Natural killer cell (primary cell): ENCODE results near the gene ARHGEF11. TPM values are rescaled to one million over a fixed set of nuclear protein-coding genes. Genes with fewer than 3 reads are reported as not detected.

Experiments
- ATAC-seq, 3 donors: fragments of 150-1000 bp in 2 of 3; fragments of 200-7000 bp in 1 of 3; cut with Tn5 transposase; 1 replicate in 1 of 3; 2 replicates in 2 of 3; pipeline ENCODE4 v1.10.0; 2021; ENCODE audit warnings: mild to moderate bottlenecking in 2 of 3, moderate library complexity in 2 of 3
- DNase-seq, 2 donors: peaks; one replicate each; pipeline versions ENCODE4 v3.0.0 to v3.0.0-alpha.2; 2013 to 2021; ENCODE audit warnings: mixed read lengths in 1 of 2
- H3K27ac ChIP-seq: one replicate; pipeline ENCODE4 v1.5.1; 2013; ENCODE audit warnings: mild to moderate bottlenecking, low read length
- H3K27me3 ChIP-seq: one replicate; pipeline ENCODE4 v1.6.1; 2013; ENCODE audit warnings: low read length; ENCODE audit not compliant: control insufficient read depth, insufficient read depth
- H3K36me3 ChIP-seq: one replicate; pipeline ENCODE4 v1.6.1; 2013; ENCODE audit warnings: low read length; ENCODE audit not compliant: control insufficient read depth, insufficient read depth
- H3K4me1 ChIP-seq: one replicate; pipeline ENCODE4 v1.6.1; 2013; ENCODE audit warnings: low read length; ENCODE audit not compliant: control insufficient read depth, insufficient read depth
- H3K4me3 ChIP-seq: one replicate; pipeline ENCODE4 v1.5.1; 2013; ENCODE audit warnings: low read length
- H3K9me3 ChIP-seq: one replicate; pipeline ENCODE4 v1.6.1; 2013; ENCODE audit warnings: low read length; ENCODE audit not compliant: control insufficient read depth, insufficient read depth
- H3K27ac Mint-ChIP-seq, 2 donors: one replicate each; pipeline ENCODE4 v1.8.0; 2022; ENCODE audit warnings: mild to moderate bottlenecking in 2 of 2, mixed read lengths in 2 of 2, moderate library complexity in 1 of 2
- H3K27me3 Mint-ChIP-seq, 2 donors: one replicate each; pipeline ENCODE4 v1.8.0; 2022; ENCODE audit warnings: low read depth in 2 of 2, mixed read lengths in 2 of 2
- H3K36me3 Mint-ChIP-seq: one replicate; pipeline ENCODE4 v1.8.0; 2022; ENCODE audit warnings: mixed read lengths
- H3K4me1 Mint-ChIP-seq, 2 donors: one replicate each; pipeline ENCODE4 v1.8.0; 2022; ENCODE audit warnings: mixed read lengths in 2 of 2
- H3K4me3 Mint-ChIP-seq: one replicate; pipeline ENCODE4 v1.8.0; 2022; ENCODE audit warnings: mild to moderate bottlenecking, moderate library complexity, mixed read lengths
- H3K9me3 Mint-ChIP-seq, 2 donors: one replicate each; pipeline ENCODE4 v1.8.0; 2022; ENCODE audit warnings: mixed read lengths in 2 of 2
- CTCF ChIP-seq: fragments of 200-600 bp; IDR thresholded peaks from one replicate; pipeline ENCODE4 v1.8.0; 2022; ENCODE audit warnings: antibody characterized with exemption
- WGBS: methylation state at CpG from one replicate; pipeline ENCODE4 v1.1.7; 2013; ENCODE audit warnings: missing lambda C conversion rate; ENCODE audit not compliant: insufficient coverage; 5-methylcytosine and 5-hydroxymethylcytosine counted together
- intact Hi-C: fragments of 100-400 bp; cut with micrococcal nuclease; formaldehyde crosslinking; loops from one replicate; pipeline ENCODE4 v1.14.2; 2022
- total RNA-seq, 4 donors: library from RNA; stranded (reverse); fragments of 120-200 nt in 1 of 4; gene quantifications; one replicate each; pipeline versions ENCODE4 v1.2.3 to v1.2.4, GENCODE V29; 2013 to 2022

The ARHGEF11 gene
- total RNA-seq, 3 donors from 2014 or later (not counting 1 experiment from before 2014, with no cell fraction given): 1.7 to 2.8 (median 2.4) TPM

- intact Hi-C loops: no loop called here
- H3K9me3 ChIP-seq: no peaks in the 10 kb centered on the region
- no peak for TF ChIP-seq CTCF
- Mint-ChIP-seq H3K4me1 (peaks cover 5 to 14% of the 10 kb centered on the region in 2 donors), H3K27me3 (peaks cover 11 to 36% of the 10 kb centered on the region in 2 donors), H3K9me3 (no peaks in the 10 kb centered on the region), H3K27ac (peak overlapping the region in 1 of 2 donors; percentile 3), H3K36me3 (no peaks in the 10 kb centered on the region), H3K4me3 (no peak overlapping the region)
- H3K4me3 ChIP-seq: no peak overlapping the region
- ATAC-seq (peak in 2 of 3 donors; percentile 9 to 25), DNase-seq (no peak)
- peaks cover 13% of the 10 kb centered on the region for H3K27me3 ChIP-seq
- no peaks in the 10 kb centered on the region for H3K36me3 ChIP-seq
- peaks cover 7% of the 10 kb centered on the region for H3K4me1 ChIP-seq
- H3K27ac ChIP-seq: no peak overlapping the region
- 8% methylated on average over 12 of the region's 13 CpGs for WGBS
These were observed 147.4 kb downstream of the ARHGEF11 start for GRCh38 chr1:156898161-156898566.

- Mint-ChIP-seq H3K9me3 (no peaks in the 10 kb centered on the region), H3K36me3 (no peaks in the 10 kb centered on the region), H3K4me3 (no peak overlapping the region), H3K27me3 (peaks cover 11 to 43% of the 10 kb centered on the region in 2 donors), H3K4me1 (peaks cover 5 to 23% of the 10 kb centered on the region in 2 donors), H3K27ac (no peak overlapping the region)
- no peak overlapping the region for H3K4me3 ChIP-seq
- H3K27ac ChIP-seq: no peak overlapping the region
- H3K36me3 ChIP-seq: no peaks in the 10 kb centered on the region
- TF ChIP-seq CTCF: no peak
- peaks cover 20% of the 10 kb centered on the region for H3K27me3 ChIP-seq
- 80% methylated on average over 14 of the region's 14 CpGs for WGBS
- no peaks in the 10 kb centered on the region for H3K9me3 ChIP-seq
- peaks cover 16% of the 10 kb centered on the region for H3K4me1 ChIP-seq
- intact Hi-C loops: no loop called here
- DNase-seq (no peak), ATAC-seq (peak in 1 of 3 donors; percentile 5)
These were observed 148.3 kb downstream of the ARHGEF11 start for GRCh38 chr1:156897078-156897825.

GRCh38 chr1:156896490-156897033, 149.0 kb downstream of the ARHGEF11 start:
- Mint-ChIP-seq H3K9me3 (no peaks in the 10 kb centered on the region), H3K27me3 (peaks cover 11 to 49% of the 10 kb centered on the region in 2 donors), H3K36me3 (no peaks in the 10 kb centered on the region), H3K27ac (no peak overlapping the region), H3K4me3 (no peak overlapping the region), H3K4me1 (peaks cover 5 to 26% of the 10 kb centered on the region in 2 donors)
- DNase-seq (no peak), ATAC-seq (no peak)
- H3K9me3 ChIP-seq: no peaks in the 10 kb centered on the region
- intact Hi-C loops: no loop called here
- H3K27ac ChIP-seq: no peak overlapping the region
- no peak overlapping the region for H3K4me3 ChIP-seq
- H3K27me3 ChIP-seq: peaks cover 26% of the 10 kb centered on the region
- no peaks in the 10 kb centered on the region for H3K36me3 ChIP-seq
- no peak for TF ChIP-seq CTCF
- 93% methylated on average over 16 of the region's 16 CpGs for WGBS
- H3K4me1 ChIP-seq: peaks cover 20% of the 10 kb centered on the region
